ENCODE measurements around the gene TMBIM6. TPM values are rescaled to one million over a fixed set of nuclear protein-coding genes. Genes with fewer than 3 reads are reported as not detected.
A peak's percentile ranks its signal among the peaks of the same experiment; 100 is the strongest.
"Not testable (repeated sequence)": the region's sequence is repeated elsewhere in the genome, so short reads cannot be mapped to it uniquely, and the experiment has no call there.

Gene TMBIM6
- polyA plus RNA-seq, 3 donors: 315 to 1,453 (median 1,396) TPM

- no peak overlapping the region for H3K9ac ChIP-seq (ENCODE audit: insufficient read depth, low read length, poor library complexity, severe bottlenecking)
- no peaks in the 10 kb centered on the region for H3K4me1 ChIP-seq (ENCODE audit: control insufficient read depth in 1 of 2, insufficient read depth in 2 of 2, low read length in 2 of 2)
- no peak for DNase-seq
Measured at GRCh38 chr12:49766115-49766455, 24.7 kb downstream of the TMBIM6 start.

GRCh38 chr12:49767333-49767732 is 26.0 kb downstream of the TMBIM6 start:
- H3K27ac ChIP-seq (ENCODE audit: low read depth in 1 of 2, low read length in 2 of 2): no peak overlapping the region
- H3K4me1 Mint-ChIP-seq: peaks cover 9% of the 10 kb centered on the region
- TF ChIP-seq, protein P1, sequence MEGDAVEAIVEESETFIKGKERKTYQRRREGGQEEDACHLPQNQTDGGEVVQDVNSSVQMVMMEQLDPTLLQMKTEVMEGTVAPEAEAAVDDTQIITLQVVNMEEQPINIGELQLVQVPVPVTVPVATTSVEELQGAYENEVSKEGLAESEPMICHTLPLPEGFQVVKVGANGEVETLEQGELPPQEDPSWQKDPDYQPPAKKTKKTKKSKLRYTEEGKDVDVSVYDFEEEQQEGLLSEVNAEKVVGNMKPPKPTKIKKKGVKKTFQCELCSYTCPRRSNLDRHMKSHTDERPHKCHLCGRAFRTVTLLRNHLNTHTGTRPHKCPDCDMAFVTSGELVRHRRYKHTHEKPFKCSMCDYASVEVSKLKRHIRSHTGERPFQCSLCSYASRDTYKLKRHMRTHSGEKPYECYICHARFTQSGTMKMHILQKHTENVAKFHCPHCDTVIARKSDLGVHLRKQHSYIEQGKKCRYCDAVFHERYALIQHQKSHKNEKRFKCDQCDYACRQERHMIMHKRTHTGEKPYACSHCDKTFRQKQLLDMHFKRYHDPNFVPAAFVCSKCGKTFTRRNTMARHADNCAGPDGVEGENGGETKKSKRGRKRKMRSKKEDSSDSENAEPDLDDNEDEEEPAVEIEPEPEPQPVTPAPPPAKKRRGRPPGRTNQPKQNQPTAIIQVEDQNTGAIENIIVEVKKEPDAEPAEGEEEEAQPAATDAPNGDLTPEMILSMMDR (IDR thresholded peaks at IDR 0.05): no peak

More at GRCh38 chr12:49766115-49766455, 24.7 kb downstream of the TMBIM6 start:
- no peak overlapping the region for H3K4me2 ChIP-seq (replicated peaks; ENCODE audit: extremely low read depth, low read length, poor library complexity, severe bottlenecking)
- H3K27ac Mint-ChIP-seq: no peak overlapping the region
- H3K4me3 Mint-ChIP-seq: no peak overlapping the region
- peaks cover 11% of the 10 kb centered on the region for H3K4me1 Mint-ChIP-seq
- H2AFZ ChIP-seq (ENCODE audit: insufficient read depth, low read depth, low read length, poor library complexity, severe bottlenecking): no peak overlapping the region
- no peaks in the 10 kb centered on the region for H3K9me3 ChIP-seq (replicated peaks in 1 of 2; ENCODE audit: control insufficient read depth in 1 of 2, insufficient read depth in 1 of 2, low read length in 2 of 2)
- WGBS (ENCODE audit: insufficient coverage): 95% methylated on average over 6 of the region's 8 CpGs
- intact Hi-C loops (cut with micrococcal nuclease): no loop called here
- TF ChIP-seq, protein P1 (IDR thresholded peaks at IDR 0.05): no peak
- no peaks in the 10 kb centered on the region for H3K79me2 ChIP-seq (ENCODE audit: insufficient read depth, low read length)
- peaks cover 40 to 43% of the 10 kb centered on the region in 2 donors for H3K36me3 ChIP-seq (replicated peaks in 1 of 2; ENCODE audit: control insufficient read depth in 1 of 2, insufficient read depth in 2 of 2, low read length in 2 of 2)
- H3K9me3 Mint-ChIP-seq: no peaks in the 10 kb centered on the region
- no peak overlapping the region for H3K27ac ChIP-seq (ENCODE audit: low read depth in 1 of 2, low read length in 2 of 2)
- peaks cover 34% of the 10 kb centered on the region for H4K20me1 ChIP-seq (ENCODE audit: insufficient read depth, low read length)
- no peak overlapping the region for H3K4me3 ChIP-seq (replicated peaks in 1 of 3; ENCODE audit: low read depth in 2 of 3, low read length in 3 of 3)
- peaks cover 40 to 42% of the 10 kb centered on the region in 2 donors for H3K36me3 Mint-ChIP-seq
- H3K27me3 ChIP-seq (ENCODE audit: control insufficient read depth in 2 of 2, insufficient read depth in 2 of 2, low read length in 2 of 2): no peaks in the 10 kb centered on the region
- peaks cover 0 to 6% (median 2%) of the 10 kb centered on the region in 3 donors for H3K27me3 Mint-ChIP-seq (ENCODE audit: low read depth in 3 of 3)

GRCh38 chr12:49773102-49773501 is 31.7 kb downstream of the TMBIM6 start:
- H3K4me3 Mint-ChIP-seq; H3K27ac Mint-ChIP-seq; H3K79me2 ChIP-seq (ENCODE audit: insufficient read depth, low read length); H3K27me3 ChIP-seq (ENCODE audit: control insufficient read depth in 2 of 2, insufficient read depth in 2 of 2, low read length in 2 of 2); H2AFZ ChIP-seq (ENCODE audit: insufficient read depth, low read depth, low read length, poor library complexity, severe bottlenecking); H3K27ac ChIP-seq (ENCODE audit: low read depth in 1 of 2, low read length in 2 of 2); H3K27me3 Mint-ChIP-seq (ENCODE audit: low read depth in 3 of 3); H3K9me3 Mint-ChIP-seq; H3K9me3 ChIP-seq (replicated peaks in 1 of 2; ENCODE audit: control insufficient read depth in 1 of 2, insufficient read depth in 1 of 2, low read length in 2 of 2); H3K9ac ChIP-seq (ENCODE audit: insufficient read depth, low read length, poor library complexity, severe bottlenecking); H3K4me3 ChIP-seq (replicated peaks in 1 of 3; ENCODE audit: low read depth in 2 of 3, low read length in 3 of 3); H4K20me1 ChIP-seq (ENCODE audit: insufficient read depth, low read length); DNase-seq; H3K36me3 Mint-ChIP-seq; intact Hi-C loops (cut with micrococcal nuclease); H3K36me3 ChIP-seq (replicated peaks in 1 of 2; ENCODE audit: control insufficient read depth in 1 of 2, insufficient read depth in 2 of 2, low read length in 2 of 2); H3K4me2 ChIP-seq (replicated peaks; ENCODE audit: extremely low read depth, low read length, poor library complexity, severe bottlenecking); H3K4me1 ChIP-seq (ENCODE audit: control insufficient read depth in 1 of 2, insufficient read depth in 2 of 2, low read length in 2 of 2): not testable (repeated sequence)
- H3K4me1 Mint-ChIP-seq: peaks cover 14% of the 10 kb centered on the region
- no CpG with 5 or more reads among the region's 7 CpGs for WGBS (ENCODE audit: insufficient coverage)

More at GRCh38 chr12:49767333-49767732, 26.0 kb downstream of the TMBIM6 start:
- Histone ChIP-seq H4K20me1 (ENCODE audit: insufficient read depth, low read length) (peaks cover 21% of the 10 kb centered on the region), H2AFZ (ENCODE audit: insufficient read depth, low read depth, low read length, poor library complexity, severe bottlenecking) (no peak overlapping the region), H3K27me3 (ENCODE audit: control insufficient read depth in 2 of 2, insufficient read depth in 2 of 2, low read length in 2 of 2) (no peaks in the 10 kb centered on the region), H3K9me3 (replicated peaks in 1 of 2; ENCODE audit: control insufficient read depth in 1 of 2, insufficient read depth in 1 of 2, low read length in 2 of 2) (no peaks in the 10 kb centered on the region), H3K79me2 (ENCODE audit: insufficient read depth, low read length) (no peaks in the 10 kb centered on the region), H3K4me1 (ENCODE audit: control insufficient read depth in 1 of 2, insufficient read depth in 2 of 2, low read length in 2 of 2) (no peaks in the 10 kb centered on the region), H3K36me3 (replicated peaks in 1 of 2; ENCODE audit: control insufficient read depth in 1 of 2, insufficient read depth in 2 of 2, low read length in 2 of 2) (peaks cover 27 to 30% of the 10 kb centered on the region in 2 donors), H3K4me2 (replicated peaks; ENCODE audit: extremely low read depth, low read length, poor library complexity, severe bottlenecking) (no peak overlapping the region), H3K4me3 (replicated peaks in 1 of 3; ENCODE audit: low read depth in 2 of 3, low read length in 3 of 3) (no peak overlapping the region), H3K9ac (ENCODE audit: insufficient read depth, low read length, poor library complexity, severe bottlenecking) (no peak overlapping the region)
- Mint-ChIP-seq H3K36me3 (peaks cover 27 to 30% of the 10 kb centered on the region in 2 donors), H3K27ac (peak overlapping the region in 3 of 7 donors; percentile 11 to 57 (median 32)), H3K9me3 (no peaks in the 10 kb centered on the region), H3K4me3 (no peak overlapping the region), H3K27me3 (ENCODE audit: low read depth in 3 of 3) (peaks cover 0 to 6% (median 2%) of the 10 kb centered on the region in 3 donors)
- intact Hi-C loops (cut with micrococcal nuclease): no loop called here
- no peak for DNase-seq
- 91% methylated on average over 3 of the region's 4 CpGs for WGBS (ENCODE audit: insufficient coverage)

All from CD14-positive monocyte (primary cell).